Subcutaneous abdominal adipose tissue (tissue), 5 donors: ENCODE measurements around the gene PRR4.

Experiments
- H3K27ac ChIP-seq: one replicate; pipeline ENCODE4 v1.7.0; 2013; ENCODE audit warnings: low read depth, mild to moderate bottlenecking, inconsistent platforms, low read length, moderate library complexity
- H3K27me3 ChIP-seq, 5 donors: one replicate each; pipeline ENCODE4 v1.7.0; 2013; ENCODE audit warnings: low read length in 5 of 5, inconsistent platforms in 1 of 5; ENCODE audit not compliant: control insufficient read depth in 5 of 5, insufficient read depth in 4 of 5
- H3K36me3 ChIP-seq, 5 donors: one replicate each; pipeline ENCODE4 v1.7.0; 2013; ENCODE audit warnings: low read length in 5 of 5; ENCODE audit not compliant: control insufficient read depth in 5 of 5, insufficient read depth in 5 of 5
- H3K4me1 ChIP-seq, 5 donors: one replicate each; pipeline ENCODE4 v1.7.0; 2013; ENCODE audit warnings: low read length in 5 of 5, mild to moderate bottlenecking in 3 of 5, moderate library complexity in 1 of 5; ENCODE audit not compliant: control insufficient read depth in 5 of 5, insufficient read depth in 5 of 5
- H3K4me3 ChIP-seq, 5 donors: one replicate each; pipeline ENCODE4 v1.7.0; 2013; ENCODE audit warnings: low read length in 5 of 5, low read depth in 1 of 5
- H3K9ac ChIP-seq, 5 donors: one replicate each; pipeline ENCODE4 v1.7.0; 2013; ENCODE audit warnings: low read length in 5 of 5, mild to moderate bottlenecking in 4 of 5, moderate library complexity in 3 of 5
- H3K9me3 ChIP-seq, 5 donors: one replicate each; pipeline ENCODE4 v1.7.0; 2013; ENCODE audit warnings: low read length in 5 of 5; ENCODE audit not compliant: control insufficient read depth in 5 of 5
- donor health status: healthy.
- donor health status: healthy.
- donor health status: healthy.
- donor health status: healthy.
- donor health status: healthy.

The PRR4 gene

DNA sequence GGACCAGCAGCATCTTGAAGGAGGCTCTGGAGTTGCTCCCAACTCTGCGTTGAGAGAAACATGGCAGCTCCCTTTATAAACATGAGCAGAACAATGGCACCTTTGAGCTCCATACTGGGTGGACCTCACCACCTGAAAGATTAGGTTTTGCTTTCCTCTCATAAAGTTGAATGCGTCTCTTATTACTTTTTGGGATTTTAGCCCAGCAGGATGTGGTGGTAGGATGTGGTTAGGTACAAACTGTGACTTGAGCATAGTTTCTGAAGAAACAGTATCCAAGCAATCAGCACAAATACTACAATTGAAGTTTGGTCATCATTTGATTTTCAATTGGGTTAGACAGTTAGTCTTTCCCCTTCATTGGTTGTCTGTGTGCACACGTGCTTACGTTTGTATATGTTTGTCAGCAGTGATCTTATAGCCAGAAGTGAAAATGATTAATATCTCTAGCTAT, at the start of gene PRR4:
PRR4 (minus strand) TSS at position 51 of the 454 bp plus-strand sequence; CDS start at position 13, 38 bp downstream.
- no peak within 1 kb of the TSS for H3K27ac ChIP-seq
- no peaks in the 10 kb centered on the region for H3K27me3 ChIP-seq
- no peaks in the 10 kb centered on the region for H3K4me1 ChIP-seq
- H3K9me3 ChIP-seq: no peaks in the 10 kb centered on the region
- no peak within 1 kb of the TSS for H3K9ac ChIP-seq
- H3K4me3 ChIP-seq: no peak within 1 kb of the TSS
- H3K36me3 ChIP-seq: peaks cover 0 to 24% (median 12%) of the 10 kb centered on the region in 5 donors

- Histone ChIP-seq H3K36me3 (peaks cover 0 to 10% (median 0%) of the 10 kb centered on the region in 5 donors), H3K4me1 (no peaks in the 10 kb centered on the region)
Measured at GRCh38 chr12:10896854-10897253, 47.6 kb upstream of the PRR4 start.

DNA sequence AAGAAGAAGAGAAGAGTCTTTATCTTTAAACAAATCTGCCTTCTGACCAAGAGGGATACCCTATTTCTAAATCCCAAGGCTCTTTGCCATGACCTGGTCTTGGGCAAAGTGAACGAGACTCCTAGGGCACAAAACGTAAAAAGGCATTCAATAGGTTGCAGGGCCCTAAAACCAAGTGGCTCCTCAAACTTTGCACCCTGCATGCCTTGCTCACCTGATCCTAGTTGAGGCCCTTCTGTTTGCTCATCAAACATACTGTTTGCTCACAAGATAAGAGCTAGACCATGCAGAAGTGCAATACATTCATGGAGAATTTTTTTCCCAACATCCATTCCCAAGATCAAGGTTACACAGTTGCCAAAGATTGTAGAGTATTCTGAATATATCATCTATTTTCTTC, 42.7 kb upstream of the PRR4 start:
- Histone ChIP-seq H3K36me3 (peaks cover 0 to 9% (median 0%) of the 10 kb centered on the region in 5 donors), H3K27me3 (no peaks in the 10 kb centered on the region), H3K27ac (no peak overlapping the region), H3K9ac (no peak overlapping the region), H3K4me1 (no peaks in the 10 kb centered on the region), H3K4me3 (no peak overlapping the region), H3K9me3 (no peaks in the 10 kb centered on the region)

More at GRCh38 chr12:10896854-10897253, 47.6 kb upstream of the PRR4 start:
- Histone ChIP-seq H3K9me3 (peaks cover 0 to 5% (median 0%) of the 10 kb centered on the region in 5 donors), H3K27ac (no peak overlapping the region), H3K9ac (no peak overlapping the region), H3K27me3 (no peaks in the 10 kb centered on the region), H3K4me3 (no peak overlapping the region)

DNA sequence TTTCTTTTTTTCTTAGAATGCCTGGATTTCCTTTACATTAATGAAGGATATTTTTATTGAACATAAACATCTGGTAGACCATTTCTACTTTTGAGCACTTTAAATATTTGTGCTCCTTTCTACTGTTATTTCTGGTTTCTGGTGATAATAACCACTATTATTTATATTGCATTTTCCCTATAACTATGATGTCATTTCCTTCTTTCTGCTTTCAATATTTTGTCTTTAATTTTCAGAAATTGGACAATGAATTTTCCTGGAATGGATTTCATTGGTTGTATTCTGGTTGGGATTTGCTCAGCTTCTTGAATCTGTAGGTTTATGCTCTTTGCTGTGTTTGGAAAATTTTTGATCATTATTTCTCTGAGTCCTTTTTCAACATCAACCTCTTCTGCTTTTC, 40.0 kb upstream of the PRR4 start:
- Histone ChIP-seq H3K27ac (no peak overlapping the region), H3K4me3 (no peak overlapping the region), H3K9ac (no peak overlapping the region), H3K4me1 (peaks cover 0 to 8% (median 0%) of the 10 kb centered on the region in 5 donors), H3K27me3 (no peaks in the 10 kb centered on the region), H3K36me3 (peaks cover 0 to 9% (median 0%) of the 10 kb centered on the region in 5 donors), H3K9me3 (no peaks in the 10 kb centered on the region)

GRCh38 chr12:10884086-10884725, 34.9 kb upstream of the PRR4 start, which contains the start of gene PRH1:
Gene PRH1, minus strand, starts transcription at chr12:10884255. Its CDS starts 38 bp downstream, at chr12:10884217.
- H3K27me3 ChIP-seq: no peaks in the 10 kb centered on the region
- no peak within 1 kb of the TSS for H3K9ac ChIP-seq
- peaks cover 0 to 13% (median 9%) of the 10 kb centered on the region in 5 donors for H3K36me3 ChIP-seq
- H3K9me3 ChIP-seq: no peaks in the 10 kb centered on the region
- H3K4me3 ChIP-seq: no peak within 1 kb of the TSS
- no peak within 1 kb of the TSS for H3K27ac ChIP-seq
- H3K4me1 ChIP-seq: peaks cover 0 to 8% (median 0%) of the 10 kb centered on the region in 5 donors

DNA sequence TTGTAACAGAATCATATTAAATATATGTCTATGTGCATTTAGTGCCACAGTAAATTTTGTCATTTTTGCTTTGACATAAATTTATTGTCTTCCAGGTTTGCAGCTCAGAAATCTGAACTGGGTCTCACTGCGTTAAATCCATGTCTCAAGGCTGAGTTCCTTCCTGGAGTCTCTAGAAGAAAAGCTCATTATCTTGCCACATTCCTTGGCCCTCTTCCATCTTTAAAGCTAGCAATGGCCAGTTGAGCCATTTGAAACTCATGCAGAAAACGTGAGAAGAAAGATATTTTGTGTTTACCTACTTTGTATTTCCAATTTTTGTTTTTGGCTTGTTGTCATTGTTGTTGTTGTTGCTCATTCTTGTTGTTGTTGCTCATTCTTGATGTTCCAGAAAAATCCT, 24.1 kb upstream of the PRR4 start:
- H3K9ac ChIP-seq: no peak overlapping the region

DNA sequence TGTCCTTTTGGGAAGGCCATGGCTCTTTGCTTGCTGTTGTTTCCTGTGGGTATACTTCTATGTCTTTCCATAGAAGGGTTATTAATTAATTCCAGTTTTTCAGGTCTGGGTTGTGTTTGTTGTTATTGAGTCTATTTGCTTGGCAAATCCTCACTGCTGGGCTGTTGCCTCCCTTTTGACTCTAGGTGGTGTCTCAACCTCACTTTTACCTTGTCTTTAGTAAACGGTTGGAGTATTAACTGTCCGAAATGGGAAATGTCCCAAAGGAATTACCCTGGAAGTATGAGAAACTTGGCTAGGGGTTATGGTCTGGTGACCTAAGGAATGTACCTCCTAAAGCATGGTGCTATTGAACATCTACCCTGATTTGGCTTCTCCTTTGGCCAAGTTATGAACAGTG, 18.1 kb upstream of the PRR4 start:
- Histone ChIP-seq H3K9ac (no peak overlapping the region), H3K27me3 (no peaks in the 10 kb centered on the region), H3K4me1 (peaks cover 0 to 5% (median 3%) of the 10 kb centered on the region in 5 donors), H3K9me3 (peaks cover 0 to 2% (median under 1%) of the 10 kb centered on the region in 5 donors), H3K36me3 (peaks cover 0 to 2% (median 0%) of the 10 kb centered on the region in 5 donors), H3K27ac (no peak overlapping the region), H3K4me3 (no peak overlapping the region)

More for the DNA sequence above, 24.1 kb upstream of the PRR4 start:
- Histone ChIP-seq H3K9me3 (peaks cover 0 to 3% (median 0%) of the 10 kb centered on the region in 5 donors), H3K4me3 (no peak overlapping the region), H3K27me3 (no peaks in the 10 kb centered on the region), H3K36me3 (peaks cover 7 to 16% (median 11%) of the 10 kb centered on the region in 5 donors), H3K4me1 (no peaks in the 10 kb centered on the region), H3K27ac (no peak overlapping the region)

- Histone ChIP-seq H3K27me3 (no peaks in the 10 kb centered on the region), H3K4me3 (no peak overlapping the region), H3K36me3 (peaks cover 2 to 9% (median 6%) of the 10 kb centered on the region in 5 donors), H3K27ac (no peak overlapping the region), H3K9ac (no peak overlapping the region), H3K9me3 (peaks cover 2 to 11% (median 8%) of the 10 kb centered on the region in 5 donors), H3K4me1 (peaks cover 0 to 5% (median 3%) of the 10 kb centered on the region in 5 donors)
Measured at GRCh38 chr12:10863512-10864218, 14.4 kb upstream of the PRR4 start.

DNA sequence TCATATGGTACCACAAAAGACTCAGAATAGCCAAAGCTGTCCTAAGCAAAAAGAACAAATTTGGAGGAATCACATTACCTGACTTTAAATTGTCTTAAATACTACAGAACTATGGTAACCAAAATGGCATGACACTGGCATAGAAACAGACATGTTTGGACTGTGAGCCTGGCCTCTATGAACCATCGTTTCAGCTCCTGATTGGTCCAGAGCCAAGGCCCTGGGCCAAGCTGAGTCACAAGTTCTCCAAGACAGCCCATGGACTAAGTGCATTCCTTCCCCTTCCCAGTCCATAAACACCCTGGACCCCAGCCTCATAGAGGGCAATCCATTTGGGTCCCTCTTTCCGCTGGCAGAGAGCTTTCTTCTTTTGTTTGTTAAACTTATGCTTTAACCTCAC, 12.1 kb upstream of the PRR4 start:
- H3K27me3 ChIP-seq: no peaks in the 10 kb centered on the region
- H3K4me3 ChIP-seq: no peak overlapping the region
- peaks cover 2 to 15% (median 13%) of the 10 kb centered on the region in 5 donors for H3K9me3 ChIP-seq
- H3K36me3 ChIP-seq: peaks cover 2 to 15% (median 12%) of the 10 kb centered on the region in 5 donors
- H3K27ac ChIP-seq: no peak overlapping the region
- H3K4me1 ChIP-seq: peaks cover 0 to 3% (median 0%) of the 10 kb centered on the region in 5 donors
- no peak overlapping the region for H3K9ac ChIP-seq

GRCh38 chr12:10855807-10856206, 6.5 kb upstream of the PRR4 start:
- H3K27me3 ChIP-seq: no peaks in the 10 kb centered on the region
- H3K36me3 ChIP-seq: peaks cover 0 to 31% (median 15%) of the 10 kb centered on the region in 5 donors
- no peaks in the 10 kb centered on the region for H3K4me1 ChIP-seq
- no peak overlapping the region for H3K4me3 ChIP-seq
- peaks cover 0 to 18% (median 10%) of the 10 kb centered on the region in 5 donors for H3K9me3 ChIP-seq
- H3K9ac ChIP-seq: no peak overlapping the region
- H3K27ac ChIP-seq: no peak overlapping the region
